ENCODE results near the gene CCSER2. TPM values are rescaled to one million over a fixed set of nuclear protein-coding genes. Genes with fewer than 3 reads are reported as not detected.
"Not testable (repeated sequence)": the region's sequence is repeated elsewhere in the genome, so short reads cannot be mapped to it uniquely, and the experiment has no call there.

CCSER2 gene
- polyA plus RNA-seq, 4 donors = 23.6 to 28.5 (median 26.6) TPM

DNA sequence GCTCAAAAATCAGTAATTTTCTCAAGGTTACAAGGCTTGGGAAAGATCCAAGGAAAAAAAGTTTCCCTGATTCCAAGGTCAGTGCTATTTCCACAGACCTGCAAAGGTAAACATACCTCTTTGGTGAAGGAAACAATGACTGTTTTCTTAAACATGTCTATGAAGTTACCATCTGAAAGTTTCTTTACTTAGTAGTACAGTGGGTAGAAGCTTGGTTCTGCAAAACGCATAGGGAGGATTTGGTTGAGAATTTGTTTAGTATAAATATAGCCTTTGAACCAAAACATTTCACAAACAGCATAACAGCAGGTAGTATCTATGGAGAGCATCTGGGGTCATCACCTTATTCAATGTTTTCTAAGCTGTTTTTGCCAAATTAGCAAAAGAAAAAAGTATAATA lies 169.6 kb downstream of the CCSER2 start:
- DNase-seq (ENCODE audit: low read depth in 4 of 4, low spot score in 2 of 4) = no peak

DNA sequence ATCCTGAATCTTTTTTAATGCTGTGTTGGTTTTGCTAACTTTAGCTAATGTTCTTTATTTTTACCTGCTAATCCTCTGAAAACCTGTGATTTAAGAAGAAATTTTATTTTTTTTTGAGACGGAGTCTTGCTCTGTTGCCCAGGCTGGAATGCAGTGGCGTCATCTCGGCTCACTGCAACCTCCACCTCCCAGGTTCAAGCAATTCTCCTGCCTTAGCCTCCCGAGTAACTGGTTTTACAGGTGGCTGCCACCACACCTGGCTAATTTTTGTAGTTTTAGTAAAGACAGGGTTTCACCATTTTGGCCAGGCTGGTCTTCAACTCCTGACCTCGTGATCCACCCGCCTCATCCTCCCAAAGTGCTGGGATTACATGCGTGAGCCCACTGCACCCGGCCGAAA lies 170.7 kb downstream of the CCSER2 start:
- not testable (repeated sequence) for DNase-seq (ENCODE audit: low read depth in 4 of 4, low spot score in 2 of 4)

DNA sequence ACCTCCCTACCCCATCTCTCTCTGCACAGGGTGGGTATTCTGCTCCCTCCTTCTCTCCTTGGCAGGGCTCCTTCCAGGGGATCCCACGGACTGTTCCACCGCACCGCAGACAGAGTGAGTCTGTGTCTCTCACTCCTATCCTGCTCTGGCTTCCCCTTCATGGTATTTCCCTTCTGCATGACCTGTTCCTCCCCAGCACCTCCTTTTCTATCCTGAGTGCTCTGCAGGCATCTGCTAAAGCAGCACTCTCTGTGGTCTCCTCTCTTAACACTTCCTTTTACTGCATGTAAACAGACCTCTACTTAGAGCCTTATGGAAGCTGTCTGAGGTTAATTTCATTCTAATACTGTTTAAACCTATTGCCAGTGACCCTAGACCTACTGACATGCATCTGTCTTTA lies 171.5 kb downstream of the CCSER2 start:
- no peak for DNase-seq (ENCODE audit: low read depth in 4 of 4, low spot score in 2 of 4)

DNA sequence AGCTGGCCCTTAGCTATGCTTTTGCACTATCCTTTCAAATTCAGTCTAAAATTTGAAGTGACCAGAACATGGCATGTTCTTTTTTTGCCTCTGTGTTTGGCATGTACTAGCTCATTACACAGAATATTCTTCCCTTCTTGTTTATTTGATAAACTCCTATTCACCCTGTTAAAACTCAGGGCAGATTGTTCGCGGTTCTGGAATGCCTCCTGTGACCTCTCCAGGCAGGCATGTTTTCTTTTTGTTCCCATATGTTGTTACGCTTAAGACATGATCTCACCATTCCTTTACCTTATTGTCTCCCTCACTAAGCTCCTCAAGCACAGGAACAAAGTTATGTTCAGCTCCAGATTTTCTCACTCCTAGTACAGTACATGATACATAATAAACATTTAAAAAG lies 181.7 kb downstream of the CCSER2 start:
- no peak for DNase-seq (ENCODE audit: low read depth in 4 of 4, low spot score in 2 of 4)

DNA sequence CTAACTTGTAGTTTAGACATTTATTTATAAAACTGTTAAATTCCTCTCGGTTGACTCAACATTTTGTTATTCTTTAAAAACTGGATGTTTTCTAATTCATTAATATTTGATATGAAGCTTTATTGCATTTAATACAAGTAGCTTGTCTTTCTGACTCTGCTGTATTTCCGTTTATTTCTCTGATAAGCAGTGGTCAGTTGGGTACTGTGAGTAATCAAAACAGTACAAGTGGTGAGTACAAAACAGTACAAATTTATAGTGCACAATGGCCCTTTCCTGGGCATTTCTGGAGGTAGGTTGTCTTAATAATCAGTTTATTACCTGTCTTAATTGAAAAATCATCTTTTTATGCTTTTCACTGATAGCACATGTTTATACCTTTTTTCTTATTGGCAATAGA lies 182.7 kb downstream of the CCSER2 start:
- no peak for DNase-seq (ENCODE audit: low read depth in 4 of 4, low spot score in 2 of 4)

DNA sequence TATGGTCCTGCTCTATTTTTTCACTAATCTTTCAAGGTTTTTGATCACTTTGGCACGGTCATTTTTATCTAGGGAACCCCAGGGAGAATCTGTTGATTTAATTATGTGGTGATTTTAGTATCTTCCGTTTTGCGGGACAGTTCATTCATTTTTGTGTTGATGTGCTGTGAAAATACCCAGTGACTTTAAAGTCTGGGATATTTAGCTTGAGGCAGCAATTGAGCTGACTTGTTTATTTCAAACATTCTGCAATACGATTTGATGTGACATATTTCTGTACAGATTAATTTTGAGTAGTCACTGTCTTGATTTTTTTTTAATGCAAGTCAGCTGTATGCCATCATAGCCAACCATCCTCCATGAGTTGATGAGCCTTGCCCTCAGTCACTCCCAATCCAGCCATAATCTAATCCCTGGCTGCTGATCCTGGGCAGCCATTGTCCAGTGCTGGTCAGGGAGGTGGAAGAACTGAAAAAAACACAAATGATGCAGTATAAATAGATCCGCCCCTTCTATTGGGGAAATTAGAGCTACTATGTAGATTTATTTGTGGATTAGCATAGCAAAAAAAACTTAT lies 183.4 kb downstream of the CCSER2 start:
- DNase-seq (ENCODE audit: low read depth in 4 of 4, low spot score in 2 of 4) = no peak

DNA sequence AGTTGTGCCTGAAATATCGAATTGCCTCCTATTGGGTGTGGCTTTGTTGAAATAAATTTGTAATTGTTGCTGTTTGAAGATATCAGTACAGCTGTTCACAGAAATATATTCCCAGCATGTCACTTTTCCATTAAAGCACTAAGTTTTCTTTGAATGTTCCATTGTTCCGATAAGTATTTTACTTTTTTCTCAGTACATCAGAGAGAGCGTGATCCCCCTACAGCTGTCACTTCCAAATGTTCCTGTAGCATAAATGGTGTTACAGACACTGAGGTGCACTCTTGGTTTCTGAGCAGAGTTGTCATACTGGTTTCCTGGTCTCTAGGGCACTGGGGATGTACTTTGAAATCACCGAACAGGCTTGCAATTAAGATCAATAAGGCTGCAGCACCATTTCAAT lies 189.2 kb downstream of the CCSER2 start:
- DNase-seq (ENCODE audit: low read depth in 4 of 4, low spot score in 2 of 4) = no peak

DNA sequence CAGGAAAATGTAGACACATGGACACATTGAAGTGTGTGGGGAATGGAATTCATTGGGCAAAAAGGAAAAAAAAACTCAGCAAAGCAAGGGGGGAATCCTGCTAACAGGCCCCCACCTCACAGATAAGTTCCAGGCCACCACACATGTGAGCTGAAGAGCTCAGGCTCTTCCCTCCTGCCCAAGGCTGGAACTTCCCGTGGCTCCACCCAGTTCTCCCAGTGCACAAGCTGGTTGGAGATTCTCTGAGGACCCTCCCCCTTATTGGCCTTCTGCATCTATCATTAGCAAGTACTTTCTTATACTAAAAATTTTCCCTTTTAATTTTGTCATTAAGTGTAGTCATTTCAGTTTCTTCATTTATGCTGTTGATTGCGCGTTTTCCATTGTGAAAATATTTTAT lies 190.8 kb downstream of the CCSER2 start:
- no peak for DNase-seq (ENCODE audit: low read depth in 4 of 4, low spot score in 2 of 4)

DNA sequence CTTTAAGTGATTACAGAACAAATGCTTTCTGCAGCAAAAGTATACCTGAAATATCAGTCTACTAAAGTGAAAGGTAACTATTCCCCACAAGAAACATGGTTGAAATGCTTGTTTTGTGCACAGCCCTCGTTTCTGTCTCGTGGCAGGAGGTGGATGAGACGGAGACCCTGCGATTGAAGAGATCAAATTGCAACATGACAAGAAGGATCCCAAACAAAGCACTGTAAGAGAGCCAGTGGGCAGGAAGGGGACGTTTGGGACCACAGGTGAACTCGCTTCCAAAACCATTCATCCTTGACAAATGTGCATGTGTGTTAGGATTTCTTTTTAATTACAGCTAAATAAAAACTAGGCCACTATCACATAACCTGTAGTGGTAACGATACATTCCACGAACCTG lies 192.6 kb downstream of the CCSER2 start:
- DNase-seq (ENCODE audit: low read depth in 4 of 4, low spot score in 2 of 4) = no peak

DNA sequence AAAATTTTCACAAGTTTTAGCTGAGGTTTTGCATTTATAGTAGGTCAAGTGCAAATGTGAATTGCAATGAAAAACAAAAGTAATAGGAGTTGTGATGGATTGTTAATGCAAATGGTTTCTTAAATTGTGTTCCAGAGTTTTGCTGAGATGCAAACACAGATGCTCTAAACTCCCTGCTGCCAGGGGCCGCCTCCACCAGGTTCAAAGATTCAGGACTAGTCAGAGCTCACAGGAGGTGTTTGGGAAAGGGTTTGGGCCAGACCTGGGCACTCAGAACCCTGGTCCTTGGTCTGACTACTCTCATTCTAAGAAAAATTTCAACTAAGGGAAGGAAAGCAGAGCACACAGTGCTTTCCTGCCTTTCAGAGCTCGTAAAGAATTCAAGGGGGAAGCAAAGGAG lies 193.1 kb downstream of the CCSER2 start:
- DNase-seq (ENCODE audit: low read depth in 4 of 4, low spot score in 2 of 4) = no peak

DNA sequence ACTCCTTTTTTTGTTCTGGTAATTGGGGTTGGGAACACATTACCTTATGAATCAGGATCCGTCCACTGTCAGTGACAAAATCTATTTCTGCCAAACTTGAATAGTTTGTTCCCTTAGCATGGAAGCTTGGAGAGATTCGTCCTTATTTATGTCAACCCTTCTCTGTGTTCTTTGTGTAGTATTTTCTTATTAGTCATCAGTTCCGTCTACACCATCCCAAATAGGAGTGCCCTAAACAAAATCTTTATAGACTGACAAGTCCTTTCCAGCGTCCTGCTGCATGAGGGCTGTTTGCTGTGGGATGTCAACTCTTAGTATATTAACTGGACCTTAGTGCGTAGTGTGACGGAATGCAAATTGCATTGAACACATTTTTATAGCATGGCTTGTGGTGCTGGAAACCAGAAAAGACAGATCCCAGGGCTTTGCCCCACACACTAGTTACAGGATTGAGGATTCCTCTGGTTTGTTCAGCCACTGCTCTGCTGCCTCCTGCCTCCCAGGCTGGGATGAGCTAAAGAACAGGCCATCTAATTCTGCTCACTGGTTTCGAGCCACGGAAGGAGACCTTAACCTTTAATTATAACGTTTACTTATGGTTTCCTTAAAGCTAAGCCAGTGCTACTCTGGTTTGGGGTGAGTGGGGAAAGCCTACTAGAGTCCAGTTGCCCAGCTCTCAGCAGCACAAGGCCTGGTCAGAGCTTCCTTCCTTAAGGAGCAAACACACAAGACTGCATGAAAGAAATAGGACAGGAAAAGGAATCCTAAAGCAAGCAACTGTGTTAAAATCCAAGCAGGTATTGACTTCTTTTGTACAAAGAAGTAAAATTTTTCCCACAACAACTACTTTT lies 194.4 kb downstream of the CCSER2 start:
- DNase-seq (ENCODE audit: low read depth in 4 of 4, low spot score in 2 of 4) = no peak

DNA sequence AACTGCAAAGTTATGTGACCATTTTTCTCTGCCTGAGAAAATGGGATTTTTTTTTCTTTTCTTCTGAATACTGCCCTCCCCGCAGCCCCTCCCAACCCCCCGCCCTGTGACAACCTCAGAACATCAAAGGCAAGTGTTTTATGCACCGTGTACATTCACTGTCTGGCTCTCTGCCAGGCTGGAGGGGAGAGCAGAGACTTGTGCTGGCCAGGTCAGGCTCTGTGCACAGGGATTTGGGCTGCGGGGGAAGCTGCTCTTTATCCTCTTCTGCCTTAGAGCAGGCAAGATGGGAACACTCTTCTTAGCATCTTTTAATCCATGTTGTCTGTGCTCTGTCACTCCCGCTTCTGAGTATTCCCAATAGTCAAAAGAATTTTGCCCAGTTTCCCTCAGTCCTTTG lies 195.1 kb downstream of the CCSER2 start:
- peak in 1 of 4 donors; percentile 70 for DNase-seq (ENCODE audit: low read depth in 4 of 4, low spot score in 2 of 4)

DNA sequence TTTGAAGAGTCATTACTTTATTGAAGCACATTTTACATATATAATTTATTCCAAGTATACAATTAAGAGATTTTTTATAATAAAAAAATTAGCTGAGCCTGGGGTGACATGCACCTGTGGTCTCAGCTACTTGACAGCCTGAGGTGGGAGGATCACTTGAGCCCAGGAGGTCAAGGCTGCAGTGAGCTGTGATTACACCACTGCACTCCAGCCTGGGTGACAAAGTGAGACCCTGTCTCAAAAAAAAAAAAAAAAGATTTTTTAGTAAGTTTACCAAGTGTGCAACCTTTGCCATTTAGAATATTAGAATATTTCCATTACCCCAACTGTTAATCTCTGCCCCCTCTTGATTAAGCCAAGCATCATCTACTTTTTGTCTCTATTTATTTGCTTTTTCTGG lies 196.0 kb downstream of the CCSER2 start:
- DNase-seq (ENCODE audit: low read depth in 4 of 4, low spot score in 2 of 4) = no peak

DNA sequence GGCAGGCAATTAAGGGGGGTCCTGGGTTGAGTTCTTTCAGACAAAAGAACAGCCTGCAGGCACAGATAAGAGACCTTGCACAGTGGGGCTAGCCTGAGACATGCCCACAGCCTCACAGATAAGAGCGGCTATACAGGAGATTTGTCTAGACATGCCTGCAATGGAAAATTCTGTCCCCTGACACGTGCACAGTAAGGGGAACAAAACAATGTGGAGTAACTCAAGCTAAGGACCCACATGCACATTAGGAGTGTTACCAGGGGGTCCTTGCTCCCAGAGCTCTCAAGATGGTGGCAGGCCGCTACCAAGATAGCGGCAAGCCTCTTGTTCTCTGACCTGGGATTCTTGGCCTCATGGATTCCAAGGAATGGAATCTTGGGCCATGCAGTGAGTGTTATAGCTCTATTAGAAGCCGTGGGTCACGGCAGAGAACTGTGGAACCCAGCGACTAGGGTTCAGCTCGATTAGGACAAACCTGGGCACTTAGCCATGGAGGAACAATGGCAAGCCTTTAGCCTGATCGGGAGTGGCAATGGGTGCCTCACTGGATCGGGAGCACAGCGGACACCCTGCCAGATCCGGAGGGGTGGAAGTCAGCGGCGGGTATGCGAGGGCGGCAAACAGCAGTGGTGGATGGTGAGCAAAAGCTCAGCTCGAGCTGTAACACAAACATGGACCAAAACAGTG lies 196.9 kb downstream of the CCSER2 start:
- no peak for DNase-seq (ENCODE audit: low read depth in 4 of 4, low spot score in 2 of 4)

DNA sequence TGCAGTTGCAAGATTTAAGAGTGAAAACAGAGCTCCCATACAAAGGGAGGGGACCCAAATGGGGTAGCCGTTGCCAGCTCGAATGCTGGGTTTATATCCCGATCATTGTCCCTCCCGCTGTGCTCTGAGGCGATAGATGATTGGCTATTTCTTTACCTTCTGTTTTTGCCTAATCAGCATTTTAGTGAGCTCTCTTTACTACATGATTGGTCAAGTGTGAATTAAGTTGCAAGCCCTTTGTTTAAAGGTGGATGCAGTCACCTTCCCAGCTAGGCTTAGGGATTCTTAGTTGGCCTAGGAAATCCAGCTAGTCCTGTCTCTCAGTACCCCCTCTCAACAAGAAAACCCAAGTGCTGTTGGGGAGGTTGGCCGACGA lies 197.4 kb downstream of the CCSER2 start:
- not testable (repeated sequence) for DNase-seq (ENCODE audit: low read depth in 4 of 4, low spot score in 2 of 4)

DNA sequence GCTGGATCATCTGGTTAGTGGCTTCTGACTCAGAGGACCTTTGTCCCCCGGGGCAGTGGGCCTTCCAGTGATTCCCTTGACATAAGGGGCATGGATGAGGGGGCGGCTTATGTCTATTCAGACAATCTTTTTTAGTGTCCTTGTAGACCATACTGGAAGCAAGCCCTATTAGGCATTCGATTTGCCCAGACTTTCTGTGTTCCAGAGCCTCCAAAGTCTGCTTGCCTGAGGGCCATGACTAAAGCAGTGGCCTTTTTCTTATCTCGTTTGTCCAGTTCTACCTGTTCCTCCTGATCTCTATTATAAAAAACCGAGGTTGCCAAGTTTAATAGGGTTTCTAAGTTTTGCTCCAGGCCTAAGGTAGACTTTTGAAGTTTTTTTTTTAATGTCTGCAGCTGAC lies 199.0 kb downstream of the CCSER2 start:
- DNase-seq (ENCODE audit: low read depth in 4 of 4, low spot score in 2 of 4) = not testable (repeated sequence)

DNA sequence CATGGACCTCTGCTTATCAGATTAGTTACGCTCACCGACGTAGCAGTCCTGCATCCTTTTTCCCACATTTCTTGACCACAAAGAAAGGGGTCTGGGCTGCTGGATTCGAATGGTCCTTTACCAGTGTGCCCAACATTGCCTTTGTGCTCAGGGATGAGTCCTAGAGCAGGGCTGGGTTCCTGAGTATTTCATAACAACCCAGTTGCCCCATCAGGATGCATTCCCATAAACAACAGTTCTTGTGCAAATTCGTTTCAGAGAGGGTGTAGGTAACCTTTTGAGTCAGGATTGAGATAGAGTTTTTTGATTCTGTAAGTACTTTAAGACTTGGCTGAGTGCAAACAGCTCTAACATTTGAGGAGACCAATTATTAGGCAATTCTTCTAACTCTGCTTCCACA lies 200.1 kb downstream of the CCSER2 start:
- not testable (repeated sequence) for DNase-seq (ENCODE audit: low read depth in 4 of 4, low spot score in 2 of 4)

DNA sequence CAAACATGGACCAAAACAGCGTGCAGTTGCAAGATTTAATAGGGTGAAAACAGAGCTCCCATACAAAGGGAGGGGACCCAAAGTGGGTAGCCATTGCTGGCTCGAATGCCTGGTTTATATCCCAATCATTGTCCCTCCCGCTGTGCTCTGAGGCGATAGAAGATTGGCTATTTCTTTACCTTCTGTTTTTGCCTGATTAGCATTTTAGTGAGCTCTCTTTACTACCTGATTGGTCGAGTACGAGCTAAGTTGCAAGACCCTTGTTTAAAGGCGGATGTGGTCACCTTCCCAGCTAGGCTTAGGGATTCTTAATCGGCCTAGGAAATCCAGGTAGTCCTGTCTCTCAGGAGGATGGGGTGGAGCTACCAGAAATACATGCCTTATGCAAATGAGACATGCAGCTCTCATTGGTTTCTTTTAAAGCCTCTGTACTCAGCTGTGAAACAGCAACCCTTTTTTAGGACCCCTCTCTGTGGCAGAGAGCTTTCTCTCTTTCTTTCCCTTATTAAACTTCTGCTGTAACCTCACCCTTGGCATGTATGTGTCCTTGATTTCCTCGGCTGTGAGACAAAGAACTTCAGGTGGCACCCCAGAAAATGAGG lies 202.4 kb downstream of the CCSER2 start:
- DNase-seq (ENCODE audit: low read depth in 4 of 4, low spot score in 2 of 4) = no peak

DNA sequence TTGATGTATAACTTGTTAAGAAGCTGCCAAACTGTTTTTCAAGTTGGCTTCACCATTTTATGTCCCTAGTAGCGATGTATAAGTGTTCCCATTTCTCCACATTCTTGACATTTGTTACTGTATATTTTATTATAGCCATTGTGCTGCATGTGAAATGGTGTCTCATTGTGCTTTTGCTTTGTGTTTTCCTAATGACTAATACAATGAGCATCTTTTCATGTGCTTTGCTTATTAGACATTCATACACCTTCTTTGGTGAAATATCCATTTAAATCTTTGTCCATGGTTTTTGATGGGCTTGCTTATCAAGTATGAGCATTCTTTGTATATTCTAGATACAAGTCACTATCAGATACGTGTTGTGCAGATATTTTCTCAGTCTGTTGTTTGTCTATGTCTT lies 203.0 kb downstream of the CCSER2 start:
- DNase-seq (ENCODE audit: low read depth in 4 of 4, low spot score in 2 of 4) = no peak

DNA sequence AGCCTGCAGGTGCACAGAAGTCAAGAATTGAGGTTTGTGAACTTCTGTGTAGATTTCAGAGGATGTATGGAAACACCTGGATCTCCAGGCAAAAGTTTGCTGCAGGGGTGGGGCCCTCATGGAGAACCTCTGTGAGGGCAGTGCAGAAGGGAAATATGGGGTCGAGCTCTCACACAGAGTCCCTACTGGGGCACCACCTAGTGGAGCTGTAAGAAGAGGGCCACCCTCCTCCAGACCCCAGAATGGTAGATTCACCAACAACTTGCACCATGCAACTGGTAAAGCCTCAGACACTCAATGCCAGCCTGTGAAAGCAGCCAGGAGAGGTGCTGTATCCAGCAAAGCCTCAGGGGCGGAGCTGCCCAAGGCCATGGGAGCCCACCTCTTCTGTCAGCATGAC lies 205.8 kb downstream of the CCSER2 start:
- DNase-seq (ENCODE audit: low read depth in 4 of 4, low spot score in 2 of 4) = no peak

DNA sequence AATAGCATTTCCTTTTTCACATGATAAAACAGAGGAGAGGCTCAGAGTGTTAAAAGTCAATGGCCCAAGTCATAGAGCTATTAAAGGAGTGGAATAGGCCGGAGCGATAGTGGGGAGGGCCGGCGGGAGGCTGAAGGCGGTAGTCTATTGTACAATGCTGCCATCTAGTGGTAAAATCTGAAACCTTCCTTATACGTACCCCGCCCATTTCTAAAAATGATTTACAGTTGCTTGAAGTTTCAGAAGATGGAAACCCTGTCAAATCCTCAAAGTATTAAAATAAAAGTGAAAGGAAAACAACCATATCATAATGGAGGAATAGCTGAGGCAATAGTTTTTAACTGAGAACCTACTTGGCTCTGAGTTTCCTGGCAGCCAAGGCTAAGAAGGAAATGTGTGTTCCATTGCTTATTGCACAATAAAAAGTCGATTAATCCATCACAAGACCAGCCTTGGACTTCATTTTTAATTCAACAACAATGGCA lies 209.1 kb downstream of the CCSER2 start:
- no peak for DNase-seq (ENCODE audit: low read depth in 4 of 4, low spot score in 2 of 4)

All from left renal cortex interstitium (tissue), 4 donors.